Suprapubic skin (tissue), 3 donors: Measurements from ENCODE around the gene RBM43.

Source experiments
- POLR2AphosphoS5 ChIP-seq, 3 donors: sonication (generic); formaldehyde crosslinking; IDR thresholded peaks; one replicate each; pipeline ENCODE4 v1.6.1; 2017; ENCODE audit warnings: antibody characterized with exemption in 3 of 3
- TF ChIP-seq, protein P1 (sequence below), 2 donors: fragments of 200-600 bp in 1 of 2; fragments of 450-650 bp in 1 of 2; sonication (generic) in 1 of 2; IDR thresholded peaks; one replicate each; pipeline ENCODE4 v1.5.1; 2016 to 2019; ENCODE audit warnings: antibody characterized with exemption in 2 of 2, mild to moderate bottlenecking in 1 of 2, moderate library complexity in 1 of 2

DNA sequence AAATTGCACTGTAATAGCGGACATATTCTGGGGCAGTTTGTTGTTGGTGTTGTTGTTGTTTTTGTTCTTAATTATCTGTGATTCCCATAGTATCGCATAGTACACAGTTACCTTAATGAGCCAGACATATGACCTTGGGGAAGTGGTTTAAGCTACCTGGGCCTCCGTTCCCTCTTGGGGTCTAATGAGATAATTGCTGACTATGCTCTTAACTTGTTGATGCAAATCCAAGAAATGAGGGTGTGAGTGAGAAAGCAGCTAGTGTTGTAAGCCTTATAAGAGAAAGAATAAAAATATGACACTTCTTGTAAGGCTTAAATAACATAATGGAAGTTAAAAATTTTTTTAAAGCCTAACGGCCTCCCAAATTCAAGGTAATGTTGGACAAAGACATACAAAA, 20.7 kb upstream of the RBM43 start:
- TF ChIP-seq, protein P1, sequence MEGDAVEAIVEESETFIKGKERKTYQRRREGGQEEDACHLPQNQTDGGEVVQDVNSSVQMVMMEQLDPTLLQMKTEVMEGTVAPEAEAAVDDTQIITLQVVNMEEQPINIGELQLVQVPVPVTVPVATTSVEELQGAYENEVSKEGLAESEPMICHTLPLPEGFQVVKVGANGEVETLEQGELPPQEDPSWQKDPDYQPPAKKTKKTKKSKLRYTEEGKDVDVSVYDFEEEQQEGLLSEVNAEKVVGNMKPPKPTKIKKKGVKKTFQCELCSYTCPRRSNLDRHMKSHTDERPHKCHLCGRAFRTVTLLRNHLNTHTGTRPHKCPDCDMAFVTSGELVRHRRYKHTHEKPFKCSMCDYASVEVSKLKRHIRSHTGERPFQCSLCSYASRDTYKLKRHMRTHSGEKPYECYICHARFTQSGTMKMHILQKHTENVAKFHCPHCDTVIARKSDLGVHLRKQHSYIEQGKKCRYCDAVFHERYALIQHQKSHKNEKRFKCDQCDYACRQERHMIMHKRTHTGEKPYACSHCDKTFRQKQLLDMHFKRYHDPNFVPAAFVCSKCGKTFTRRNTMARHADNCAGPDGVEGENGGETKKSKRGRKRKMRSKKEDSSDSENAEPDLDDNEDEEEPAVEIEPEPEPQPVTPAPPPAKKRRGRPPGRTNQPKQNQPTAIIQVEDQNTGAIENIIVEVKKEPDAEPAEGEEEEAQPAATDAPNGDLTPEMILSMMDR (IDR thresholded peaks at IDR 0.05): no peak
- TF ChIP-seq POLR2AphosphoS5 (IDR thresholded peaks at IDR 0.05): no peak
